ENCODE data around the gene TRAF5. TPM values are rescaled to one million over a fixed set of nuclear protein-coding genes. Genes with fewer than 3 reads are reported as not detected.

The TRAF5 gene
- total RNA-seq, 4 donors from 2014 or later, result 1.3 to 11.7 (median 4.3) TPM

- Histone ChIP-seq H3K4me1 (peaks cover 3% of the 10 kb centered on the region), H3K9me3 (no peaks in the 10 kb centered on the region), H3K36me3 (peaks cover 8% of the 10 kb centered on the region), H3K4me3 (no peak overlapping the region), H3K27ac (no peak overlapping the region), H3K27me3 (no peaks in the 10 kb centered on the region)
- TF ChIP-seq CTCF (IDR thresholded peaks at IDR 0.05) (peak in 1 of 2 donors; percentile 39), POLR2A (IDR thresholded peaks at IDR 0.05) (no peak), POLR2AphosphoS5 (IDR thresholded peaks at IDR 0.05) (no peak), EP300 (IDR thresholded peaks at IDR 0.05) (no peak)
- no peak for DNase-seq (ENCODE audit: low spot score in 2 of 2)
- 87% methylated on average over 8 of the region's 8 CpGs for WGBS
Measured at GRCh38 chr1:211352985-211353515, 26.4 kb downstream of the TRAF5 start.

- H3K27ac ChIP-seq, result no peak overlapping the region
- no peaks in the 10 kb centered on the region for H3K27me3 ChIP-seq
- H3K9me3 ChIP-seq, result no peaks in the 10 kb centered on the region
- H3K4me1 ChIP-seq, result peaks cover 3% of the 10 kb centered on the region
- H3K36me3 ChIP-seq, result peaks cover 8% of the 10 kb centered on the region
- TF ChIP-seq CTCF (IDR thresholded peaks at IDR 0.05), result no peak
- TF ChIP-seq POLR2A (IDR thresholded peaks at IDR 0.05), result no peak
- no peak for TF ChIP-seq EP300 (IDR thresholded peaks at IDR 0.05)
- no peak for TF ChIP-seq POLR2AphosphoS5 (IDR thresholded peaks at IDR 0.05)
- 0% methylated on average over 1 of the region's 1 CpG for WGBS
- no peak overlapping the region for H3K4me3 ChIP-seq
- no peak for DNase-seq (ENCODE audit: low spot score in 2 of 2)
Measured at GRCh38 chr1:211353562-211354212, 27.1 kb downstream of the TRAF5 start.

- Histone ChIP-seq H3K9me3 (no peaks in the 10 kb centered on the region), H3K27me3 (no peaks in the 10 kb centered on the region), H3K4me1 (peaks cover 3% of the 10 kb centered on the region), H3K4me3 (no peak overlapping the region), H3K36me3 (peaks cover 23% of the 10 kb centered on the region), H3K27ac (no peak overlapping the region)
- TF ChIP-seq CTCF (IDR thresholded peaks at IDR 0.05) (no peak), EP300 (IDR thresholded peaks at IDR 0.05) (no peak), POLR2AphosphoS5 (IDR thresholded peaks at IDR 0.05) (no peak), POLR2A (IDR thresholded peaks at IDR 0.05) (no peak)
- 93% methylated on average over 4 of the region's 4 CpGs for WGBS
- DNase-seq (ENCODE audit: low spot score in 2 of 2), result no peak
Measured at GRCh38 chr1:211355873-211356272, 29.2 kb downstream of the TRAF5 start.

GRCh38 chr1:211356723-211357407, 30.2 kb downstream of the TRAF5 start:
- H3K9me3 ChIP-seq, result no peaks in the 10 kb centered on the region
- WGBS, result 58% methylated on average over 5 of the region's 5 CpGs
- H3K27ac ChIP-seq, result no peak overlapping the region
- TF ChIP-seq EP300 (IDR thresholded peaks at IDR 0.05) (no peak), POLR2A (IDR thresholded peaks at IDR 0.05) (no peak), CTCF (IDR thresholded peaks at IDR 0.05) (no peak), POLR2AphosphoS5 (IDR thresholded peaks at IDR 0.05) (no peak)
- DNase-seq (ENCODE audit: low spot score in 2 of 2), result no peak
- peaks cover 23% of the 10 kb centered on the region for H3K36me3 ChIP-seq
- no peaks in the 10 kb centered on the region for H3K27me3 ChIP-seq
- H3K4me3 ChIP-seq, result no peak overlapping the region
- peaks cover 3% of the 10 kb centered on the region for H3K4me1 ChIP-seq

- 98% methylated on average over 1 of the region's 1 CpG for WGBS
- H3K36me3 ChIP-seq, result peaks cover 23% of the 10 kb centered on the region
- no peak overlapping the region for H3K4me3 ChIP-seq
- no peak overlapping the region for H3K27ac ChIP-seq
- no peaks in the 10 kb centered on the region for H3K9me3 ChIP-seq
- H3K4me1 ChIP-seq, result peaks cover 3% of the 10 kb centered on the region
- TF ChIP-seq CTCF (IDR thresholded peaks at IDR 0.05) (no peak), POLR2A (IDR thresholded peaks at IDR 0.05) (no peak)
- no peak for DNase-seq (ENCODE audit: low spot score in 2 of 2)
- H3K27me3 ChIP-seq, result no peaks in the 10 kb centered on the region
Measured at GRCh38 chr1:211358685-211359084, 32.1 kb downstream of the TRAF5 start.
